Panc1 (cell line): ENCODE measurements around the gene MYLK.

ENCODE experiments used
- CTCF ChIP-seq: fragments of 450-650 bp; IDR thresholded peaks from 2 replicates; pipeline ENCODE4 v1.5.1; 2017; ENCODE audit warnings: mild to moderate bottlenecking
- REST ChIP-seq, 2 experiments: IDR thresholded peaks; 2 replicates each; pipeline ENCODE4 v1.6.1; 2011 to 2012; ENCODE audit warnings: low read depth in 2 of 2, control low read depth in 1 of 2, low read length in 1 of 2, mild to moderate bottlenecking in 1 of 2, moderate library complexity in 1 of 2; ENCODE audit not compliant: insufficient read depth in 1 of 2

GRCh38 chr3:123658118-123658851, 225.8 kb downstream of the MYLK start:
- TF ChIP-seq CTCF (no peak), REST (IDR thresholded peaks at IDR 0.05; ENCODE audit: insufficient read depth in 1 of 2, low read depth in 2 of 2, low read length in 1 of 2) (no peak)
